HFF-Myc (cell line): Measurements from ENCODE around the gene RSBN1L.
"Not testable (repeated sequence)": the region's sequence is repeated elsewhere in the genome, so short reads cannot be mapped to it uniquely, and the experiment has no call there.

Source experiments
- DNase-seq: peaks from one replicate; pipeline ENCODE4 v3.0.0-alpha.2; 2011; ENCODE audit warnings: low read depth; ENCODE audit errors: extremely low read depth
- H3K4me3 ChIP-seq: replicated peaks from 2 replicates; pipeline ENCODE4 v1.5.1; 2011; ENCODE audit warnings: low read depth, mild to moderate bottlenecking, control low read depth, low read length
- CTCF ChIP-seq: IDR thresholded peaks from 2 replicates; pipeline ENCODE4 v1.5.1; 2012; ENCODE audit warnings: mild to moderate bottlenecking, low read depth, low read length, control low read depth; ENCODE audit errors: missing control alignments

Gene RSBN1L

GRCh38 chr7:77710067-77710466 is 13.8 kb downstream of the RSBN1L start:
- DNase-seq: no peak
- no peak overlapping the region for H3K4me3 ChIP-seq
- no peak for TF ChIP-seq CTCF

- no peak for TF ChIP-seq CTCF
- H3K4me3 ChIP-seq: no peak overlapping the region
- no peak for DNase-seq
These were observed 14.6 kb downstream of the RSBN1L start for GRCh38 chr7:77710861-77711260.

- TF ChIP-seq CTCF: no peak
- no peak overlapping the region for H3K4me3 ChIP-seq
- no peak for DNase-seq
These were observed 17.9 kb downstream of the RSBN1L start for GRCh38 chr7:77714195-77714594.

GRCh38 chr7:77714931-77715330 is 18.7 kb downstream of the RSBN1L start:
- not testable (repeated sequence) for DNase-seq, H3K4me3 ChIP-seq

GRCh38 chr7:77716804-77717203 is 20.5 kb downstream of the RSBN1L start:
- no peak overlapping the region for H3K4me3 ChIP-seq
- TF ChIP-seq CTCF: no peak
- DNase-seq: no peak

GRCh38 chr7:77717566-77717965 is 21.3 kb downstream of the RSBN1L start:
- H3K4me3 ChIP-seq, DNase-seq: not testable (repeated sequence)

GRCh38 chr7:77727527-77727926 is 31.3 kb downstream of the RSBN1L start:
- no peak for DNase-seq

More at GRCh38 chr7:77727527-77727926, 31.3 kb downstream of the RSBN1L start:
- TF ChIP-seq CTCF: no peak
- H3K4me3 ChIP-seq: no peak overlapping the region
